OCI-LY7 (cell line): Measurements from ENCODE around the gene SEC22C. TPM values are rescaled to one million over a fixed set of nuclear protein-coding genes. Genes with fewer than 3 reads are reported as not detected.

Source experiments
- BruUV-seq: library from RNA; stranded (reverse); fragments of 400-500 nt; replicated peaks from 2 replicates; lab custom pipeline; 2021; lab: Mats Ljungman, UMichigan
- CTCF ChIA-PET: fragments of 300-600 bp; sonication (Branson Sonifier 250); formaldehyde crosslinking; loops from one replicate; lab custom pipeline; 2022; ENCODE audit warnings: antibody characterized with exemption; ENCODE audit not compliant: unreplicated experiment; lab: Charles Lee
- POLR2A ChIA-PET: fragments of 300-600 bp; sonication (Branson Sonifier 250); formaldehyde crosslinking; loops from one replicate; lab custom pipeline; 2022; ENCODE audit warnings: antibody characterized with exemption; lab: Charles Lee
- DNase-seq: peaks from one replicate; pipeline ENCODE4 v3.0.0-alpha.2; 2015; ENCODE audit warnings: low spot score
- H2AFZ ChIP-seq: fragments of 200-600 bp; sonication (generic), shearing (Covaris generic); 2 replicates; pipeline ENCODE4 v1.6.1; 2014; ENCODE audit warnings: mild to moderate bottlenecking, antibody characterized with exemption, low read length, moderate library complexity
- H3K27ac ChIP-seq: fragments of 200-600 bp; sonication (generic); 2 replicates; pipeline ENCODE4 v1.5.1; 2014; ENCODE audit warnings: mixed run types, low read depth, mild to moderate bottlenecking, moderate library complexity, low read length, inconsistent platforms; ENCODE audit not compliant: poor library complexity, severe bottlenecking
- H3K36me3 ChIP-seq: fragments of 200-600 bp; sonication (generic); 2 replicates; pipeline ENCODE4 v1.6.1; 2014; ENCODE audit warnings: mild to moderate bottlenecking, antibody characterized with exemption, low read length, moderate library complexity, mixed read lengths; ENCODE audit not compliant: insufficient read depth
- H3K4me1 ChIP-seq: fragments of 200-600 bp; sonication (generic); 2 replicates; pipeline ENCODE4 v1.5.1; 2014; ENCODE audit warnings: mild to moderate bottlenecking, low read length; ENCODE audit not compliant: insufficient read depth, poor library complexity, severe bottlenecking
- H3K4me2 ChIP-seq: fragments of 200-600 bp; sonication (generic); 2 replicates; pipeline ENCODE4 v1.6.1; 2014; ENCODE audit warnings: mild to moderate bottlenecking, low read length
- H3K4me3 ChIP-seq: fragments of 200-600 bp; sonication (generic); 2 replicates; pipeline ENCODE4 v1.5.1; 2014; ENCODE audit warnings: mild to moderate bottlenecking, low read depth, low read length; ENCODE audit not compliant: poor library complexity, severe bottlenecking
- H3K79me2 ChIP-seq: fragments of 200-600 bp; sonication (generic); 2 replicates; pipeline ENCODE4 v1.6.1; 2016; ENCODE audit warnings: low read depth, mild to moderate bottlenecking, low read length, moderate library complexity, mixed read lengths; ENCODE audit not compliant: insufficient read depth
- H3K9me2 ChIP-seq: fragments of 200-600 bp; sonication (generic); 2 replicates; pipeline ENCODE4 v1.6.1; 2016; ENCODE audit warnings: mild to moderate bottlenecking, low read length, mixed read lengths; ENCODE audit not compliant: insufficient read depth
- H3K9me3 ChIP-seq: fragments of 200-600 bp; sonication (generic); 2 replicates; pipeline ENCODE4 v1.6.1; 2014; ENCODE audit warnings: mild to moderate bottlenecking, mixed run types, low read length, mixed read lengths
- H4K20me1 ChIP-seq: fragments of 200-600 bp; sonication (generic); 2 replicates; pipeline ENCODE4 v1.6.1; 2014; ENCODE audit warnings: mild to moderate bottlenecking, antibody characterized with exemption, low read length, moderate library complexity, mixed read lengths; ENCODE audit not compliant: insufficient read depth
- EZH2phosphoT487 ChIP-seq: fragments of 200-600 bp; sonication (generic); IDR thresholded peaks from 2 replicates; pipeline ENCODE4 v1.6.1; 2018; ENCODE audit warnings: low read depth, borderline replicate concordance, mild to moderate bottlenecking, mixed run types, antibody characterized with exemption, low read length, moderate library complexity, mixed read lengths
- intact Hi-C: fragments of 100-400 bp; cut with micrococcal nuclease; formaldehyde crosslinking; loops from one replicate; pipeline ENCODE4 v1.10.0; 2022; ENCODE audit not compliant: unreplicated experiment
- total RNA-seq, 2 experiments: library from RNA; depleted of rRNA in 1 of 2; stranded (reverse); fragments of >200 nt in 1 of 2; shearing (Covaris generic) in 1 of 2; gene quantifications; 2 replicates each; pipeline ENCODE4 v1.2.3, GENCODE V29; 2014 to 2022
- TF ChIP-seq, protein P1 (sequence below): fragments of 200-600 bp; sonication (generic); conservative IDR thresholded peaks from 2 replicates; pipeline ENCODE4 v1.5.1; 2014; ENCODE audit warnings: mild to moderate bottlenecking, antibody characterized with exemption, low read length, moderate library complexity, mixed read lengths

SEC22C gene
- total RNA-seq, 2 experiments from 2014 or later, result 33.0 to 36.2 TPM

- peak overlapping the region; percentile 63 for H3K4me3 ChIP-seq
- no peaks in the 10 kb centered on the region for H3K9me3 ChIP-seq
Observed at GRCh38 chr3:42501681-42502428, 79.9 kb downstream of the SEC22C start.

GRCh38 chr3:42501321-42501680 is 80.5 kb downstream of the SEC22C start:
- H3K9me3 ChIP-seq, result no peaks in the 10 kb centered on the region
- H2AFZ ChIP-seq, result no peak overlapping the region
- H3K9me2 ChIP-seq, result no peaks in the 10 kb centered on the region
- BruUV-seq, result no TSS peak
- H3K79me2 ChIP-seq, result no peaks in the 10 kb centered on the region
- no peak for DNase-seq
- intact Hi-C loops, result loop anchor here (5.0 kb wide), 1 partner anchor 41 kb away; no protein-coding TSS in a partner anchor
- H3K4me1 ChIP-seq, result peaks cover 8% of the 10 kb centered on the region
- ChIA-PET CTCF (no interaction called here), POLR2A (interaction anchor here (1.2 kb wide), 1 partner anchor 212 kb away, joined by 3 read pairs; no protein-coding TSS in a partner anchor)
- no peak overlapping the region for H3K4me2 ChIP-seq
- H3K27ac ChIP-seq, result no peak overlapping the region
- TF ChIP-seq EZH2phosphoT487, result no peak
- TF ChIP-seq, protein P1, sequence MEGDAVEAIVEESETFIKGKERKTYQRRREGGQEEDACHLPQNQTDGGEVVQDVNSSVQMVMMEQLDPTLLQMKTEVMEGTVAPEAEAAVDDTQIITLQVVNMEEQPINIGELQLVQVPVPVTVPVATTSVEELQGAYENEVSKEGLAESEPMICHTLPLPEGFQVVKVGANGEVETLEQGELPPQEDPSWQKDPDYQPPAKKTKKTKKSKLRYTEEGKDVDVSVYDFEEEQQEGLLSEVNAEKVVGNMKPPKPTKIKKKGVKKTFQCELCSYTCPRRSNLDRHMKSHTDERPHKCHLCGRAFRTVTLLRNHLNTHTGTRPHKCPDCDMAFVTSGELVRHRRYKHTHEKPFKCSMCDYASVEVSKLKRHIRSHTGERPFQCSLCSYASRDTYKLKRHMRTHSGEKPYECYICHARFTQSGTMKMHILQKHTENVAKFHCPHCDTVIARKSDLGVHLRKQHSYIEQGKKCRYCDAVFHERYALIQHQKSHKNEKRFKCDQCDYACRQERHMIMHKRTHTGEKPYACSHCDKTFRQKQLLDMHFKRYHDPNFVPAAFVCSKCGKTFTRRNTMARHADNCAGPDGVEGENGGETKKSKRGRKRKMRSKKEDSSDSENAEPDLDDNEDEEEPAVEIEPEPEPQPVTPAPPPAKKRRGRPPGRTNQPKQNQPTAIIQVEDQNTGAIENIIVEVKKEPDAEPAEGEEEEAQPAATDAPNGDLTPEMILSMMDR, result no peak
- H4K20me1 ChIP-seq, result no peaks in the 10 kb centered on the region
- no peaks in the 10 kb centered on the region for H3K36me3 ChIP-seq
- H3K4me3 ChIP-seq, result no peak overlapping the region

More at GRCh38 chr3:42501681-42502428, 79.9 kb downstream of the SEC22C start:
- Histone ChIP-seq H3K4me2 (peak overlapping the region; percentile 77), H4K20me1 (no peaks in the 10 kb centered on the region), H3K4me1 (peaks cover 8% of the 10 kb centered on the region), H3K36me3 (no peaks in the 10 kb centered on the region), H3K79me2 (no peaks in the 10 kb centered on the region), H2AFZ (peak overlapping the region; percentile 48; the same call in 1 of the 2 replicates), H3K27ac (no peak overlapping the region), H3K9me2 (no peaks in the 10 kb centered on the region)
- DNase-seq, result peak; percentile 22
- TF ChIP-seq, protein P1, result peak; percentile 61
- TF ChIP-seq EZH2phosphoT487, result no peak
- ChIA-PET POLR2A (interaction anchor here (1.0 to 1.2 kb wide), 2 partner anchors 16 to 212 kb away, joined by 3 read pairs; no protein-coding TSS in a partner anchor), CTCF (interaction anchor here (1.0 kb wide), 1 partner anchor 9 kb away, joined by 3 read pairs; no protein-coding TSS in a partner anchor)
- BruUV-seq, result no TSS peak
- intact Hi-C loops, result loop anchor here (5.0 kb wide), 1 partner anchor 40 kb away; no protein-coding TSS in a partner anchor

DNA sequence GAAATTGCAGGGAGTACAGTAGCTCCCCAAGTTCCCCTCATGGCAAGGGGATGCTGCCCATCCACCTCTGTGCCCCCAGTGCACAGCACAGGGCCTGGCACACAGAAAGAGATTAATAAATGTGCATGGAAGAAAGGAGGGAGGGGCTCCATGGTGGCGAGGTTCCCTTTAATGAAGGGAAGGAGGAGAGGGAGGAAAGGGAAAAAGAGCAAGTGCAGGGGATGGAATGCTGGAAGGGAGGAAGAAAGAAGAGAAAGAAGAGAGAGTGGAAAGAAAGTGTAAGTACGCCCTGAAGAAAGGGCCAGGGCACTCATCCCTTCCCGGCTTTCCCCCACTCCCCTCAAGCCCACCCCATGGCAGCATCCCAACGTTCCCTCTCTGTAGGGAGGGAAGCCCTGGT is 80.9 kb downstream of the SEC22C start:
- DNase-seq, result no peak
- intact Hi-C loops, result loop anchor here (5.0 kb wide), 1 partner anchor 41 kb away; no protein-coding TSS in a partner anchor
- no peak overlapping the region for H3K4me3 ChIP-seq
- no peaks in the 10 kb centered on the region for H4K20me1 ChIP-seq
- no TSS peak for BruUV-seq
- H3K9me2 ChIP-seq, result no peaks in the 10 kb centered on the region
- ChIA-PET CTCF (no interaction called here), POLR2A (no interaction called here)
- no peak overlapping the region for H3K4me2 ChIP-seq
- H3K27ac ChIP-seq, result no peak overlapping the region
- TF ChIP-seq EZH2phosphoT487, result no peak
- TF ChIP-seq, protein P1, result no peak
- H3K36me3 ChIP-seq, result no peaks in the 10 kb centered on the region
- no peak overlapping the region for H2AFZ ChIP-seq
- peaks cover 8% of the 10 kb centered on the region for H3K4me1 ChIP-seq
- H3K79me2 ChIP-seq, result no peaks in the 10 kb centered on the region
- no peaks in the 10 kb centered on the region for H3K9me3 ChIP-seq
